ENCODE measurements around the gene SSR1. TPM values are rescaled to one million over a fixed set of nuclear protein-coding genes. Genes with fewer than 3 reads are reported as not detected.

SSR1 gene
- polyA plus RNA-seq, 3 donors = 23.4 to 47.6 (median 33.2) TPM

GRCh38 chr6:7232351-7232750 lies 80.6 kb downstream of the SSR1 start:
- WGBS, 3 donors = 59 to 75% (median 64%) methylated on average over 2 of the region's 2 CpGs
- no peak overlapping the region for H3K27ac ChIP-seq (ENCODE audit: low read depth, low read length)

- 96 to 97% (median 96%) methylated on average over 37 of the region's 37 CpGs for WGBS, 3 donors
- no peak overlapping the region for H3K27ac ChIP-seq (ENCODE audit: low read depth, low read length)
These were observed 81.9 kb downstream of the SSR1 start for GRCh38 chr6:7230956-7231713.

- 97 to 99% (median 98%) methylated on average over 39 of the region's 39 CpGs for WGBS, 3 donors
- no peak overlapping the region for H3K27ac ChIP-seq (ENCODE audit: low read depth, low read length)
These were observed 82.7 kb downstream of the SSR1 start for GRCh38 chr6:7230327-7230691.

GRCh38 chr6:7229376-7230326 lies 83.3 kb downstream of the SSR1 start:
- H3K27ac ChIP-seq (ENCODE audit: low read depth, low read length) = no peak overlapping the region
- 93 to 95% (median 94%) methylated on average over 61 to 62 of the region's 62 CpGs for WGBS, 3 donors

- 91 to 93% (median 93%) methylated on average over 21 of the region's 21 CpGs for WGBS, 3 donors
- H3K27ac ChIP-seq (ENCODE audit: low read depth, low read length) = no peak overlapping the region
These were observed 84.2 kb downstream of the SSR1 start for GRCh38 chr6:7228662-7229375.

- WGBS, 3 donors = 48 to 62% (median 54%) methylated on average over 9 of the region's 9 CpGs
- no peak overlapping the region for H3K27ac ChIP-seq (ENCODE audit: low read depth, low read length)
These were observed 88.3 kb downstream of the SSR1 start for GRCh38 chr6:7224731-7225130.

DNA sequence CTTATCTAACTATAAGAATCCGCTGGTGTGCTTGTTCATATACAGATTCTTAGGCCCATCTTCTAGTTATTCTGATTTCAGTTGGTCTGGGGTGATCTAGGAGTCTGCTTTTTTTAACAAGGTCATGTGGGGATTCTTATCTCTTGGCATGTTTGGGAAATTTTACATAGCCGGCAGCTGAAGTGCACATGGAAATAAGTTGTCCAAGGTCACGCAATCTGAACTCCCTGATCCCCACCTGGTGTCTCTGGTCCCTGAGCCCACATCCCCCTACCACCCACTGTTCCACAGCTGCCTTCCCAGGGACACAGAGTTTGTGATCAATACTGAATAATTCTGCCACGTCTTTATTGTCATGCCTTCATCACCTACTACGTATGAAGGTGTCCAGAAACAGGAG lies 90.8 kb downstream of the SSR1 start:
- 35 to 86% (median 84%) methylated on average over 5 of the region's 5 CpGs for WGBS, 3 donors
- no peak overlapping the region for H3K27ac ChIP-seq (ENCODE audit: low read depth, low read length)

DNA sequence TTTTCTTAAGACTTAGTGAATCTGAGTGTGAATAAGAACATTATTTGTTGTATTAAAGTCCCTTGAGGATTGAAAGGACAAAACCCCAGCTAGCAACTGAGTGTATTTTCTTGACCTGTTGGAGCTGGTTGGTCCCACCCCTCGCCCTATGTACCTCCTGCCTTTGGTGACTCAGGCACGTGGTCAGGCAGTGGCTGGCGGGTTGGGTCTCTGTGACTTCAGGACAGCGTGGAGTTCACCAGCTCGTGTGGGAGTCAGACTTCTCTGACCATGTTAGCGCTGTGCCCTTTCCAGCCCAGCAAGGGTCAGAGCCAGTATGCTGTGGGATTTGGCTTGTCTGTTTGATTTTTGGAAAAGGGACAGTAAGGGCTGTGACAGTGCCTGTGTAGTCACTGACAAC lies 93.7 kb downstream of the SSR1 start:
- H3K27ac ChIP-seq (ENCODE audit: low read depth, low read length) = no peak overlapping the region
- 60 to 68% (median 67%) methylated on average over 6 of the region's 6 CpGs for WGBS, 3 donors

DNA sequence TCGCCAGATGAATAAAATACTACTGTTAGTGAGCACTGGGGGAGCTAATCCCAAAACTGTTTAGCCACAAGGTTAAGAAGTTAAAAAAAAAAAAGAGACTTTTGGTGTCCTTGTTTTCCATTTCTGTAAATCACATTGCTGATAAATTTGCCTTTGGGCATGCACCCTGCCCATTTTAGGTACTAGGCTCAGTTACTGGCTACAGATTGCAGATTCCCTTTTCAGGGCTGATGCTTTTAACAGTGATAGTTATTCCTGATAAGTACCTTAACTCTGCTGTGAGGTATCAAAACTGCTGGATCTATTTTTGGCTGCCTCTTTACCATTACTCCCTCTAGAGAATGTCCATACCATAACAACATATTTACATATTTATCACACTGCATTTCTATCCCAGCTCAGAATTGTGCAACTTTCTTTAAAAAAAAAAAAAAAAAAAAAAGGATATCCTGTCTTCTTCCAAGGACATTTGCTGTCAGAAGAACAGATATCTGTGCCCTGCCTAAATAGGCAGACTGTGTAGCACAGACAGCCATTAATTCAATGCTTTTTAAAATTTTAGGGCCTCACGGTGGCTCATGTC lies 94.5 kb downstream of the SSR1 start:
- H3K27ac ChIP-seq (ENCODE audit: low read depth, low read length) = no peak overlapping the region

More for the DNA sequence above, 94.5 kb downstream of the SSR1 start:
- 64 to 92% (median 88%) methylated on average over 2 of the region's 2 CpGs for WGBS, 3 donors

Other genes starting within 250 kb of the SSR1 start
- gene RREB1, start 205.2 kb downstream of the SSR1 start, polyA plus RNA-seq = 10 to 100 TPM in 1 of 3 donors, 1 to 10 TPM in 2; 6.2 to 14.5 (median 9.6) TPM
- gene CAGE1, start 76.5 kb upstream of the SSR1 start, polyA plus RNA-seq = not detected
- gene RIOK1, start 76.6 kb upstream of the SSR1 start, polyA plus RNA-seq = 10 to 100 TPM in 2 of 3 donors, 1 to 10 TPM in 1; 7.2 to 19.9 (median 17.3) TPM
- 10 to 100 TPM in 1 of 3 donors, 1 to 10 TPM in 2; 2.0 to 51.7 (median 3.3) TPM for gene DSP, start 228.5 kb upstream of the SSR1 start, polyA plus RNA-seq

All from adipose tissue (tissue), 3 donors.